ENCODE data around the gene MTCL1.

Gene MTCL1

GRCh38 chr18:8705238-8705960 is at the start of gene MTCL1:
Gene MTCL1 (plus strand): TSS chr18:8705556. CDS start chr18:8705661, 105 bp downstream.
- DNase-seq (ENCODE audit: low read depth in 2 of 2) = no peak

GRCh38 chr18:8656232-8656631 is 49.1 kb upstream of the MTCL1 start:
- no peak for DNase-seq (ENCODE audit: low read depth in 2 of 2)

GRCh38 chr18:8657050-8657820 is 48.1 kb upstream of the MTCL1 start:
- DNase-seq (ENCODE audit: low read depth in 2 of 2) = no peak

GRCh38 chr18:8657873-8658470 is 47.4 kb upstream of the MTCL1 start:
- no peak for DNase-seq (ENCODE audit: low read depth in 2 of 2)

- no peak for DNase-seq (ENCODE audit: low read depth in 2 of 2)
Measured at GRCh38 chr18:8658858-8659485, 46.4 kb upstream of the MTCL1 start.

GRCh38 chr18:8659609-8660242 is 45.6 kb upstream of the MTCL1 start:
- no peak for DNase-seq (ENCODE audit: low read depth in 2 of 2)

GRCh38 chr18:8660316-8660715 is 45.0 kb upstream of the MTCL1 start:
- no peak for DNase-seq (ENCODE audit: low read depth in 2 of 2)

GRCh38 chr18:8661754-8662559 is 43.4 kb upstream of the MTCL1 start:
- DNase-seq (ENCODE audit: low read depth in 2 of 2) = no peak

GRCh38 chr18:8662560-8663255 is 42.6 kb upstream of the MTCL1 start:
- DNase-seq (ENCODE audit: low read depth in 2 of 2) = no peak

GRCh38 chr18:8667846-8668245 is 37.5 kb upstream of the MTCL1 start:
- DNase-seq (ENCODE audit: low read depth in 2 of 2) = no peak

- DNase-seq (ENCODE audit: low read depth in 2 of 2) = no peak
Measured at GRCh38 chr18:8668381-8668780, 37.0 kb upstream of the MTCL1 start.

- DNase-seq (ENCODE audit: low read depth in 2 of 2) = no peak
Measured at GRCh38 chr18:8669571-8669970, 35.8 kb upstream of the MTCL1 start.

GRCh38 chr18:8673256-8674209 is 31.8 kb upstream of the MTCL1 start:
- no peak for DNase-seq (ENCODE audit: low read depth in 2 of 2)

GRCh38 chr18:8675057-8675456 is 30.3 kb upstream of the MTCL1 start:
- no peak for DNase-seq (ENCODE audit: low read depth in 2 of 2)

GRCh38 chr18:8681196-8681595 is 24.2 kb upstream of the MTCL1 start:
- DNase-seq (ENCODE audit: low read depth in 2 of 2) = no peak

- DNase-seq (ENCODE audit: low read depth in 2 of 2) = no peak
Measured at GRCh38 chr18:8684577-8684976, 20.8 kb upstream of the MTCL1 start.

GRCh38 chr18:8685141-8685913 is 20.0 kb upstream of the MTCL1 start:
- no peak for DNase-seq (ENCODE audit: low read depth in 2 of 2)

- no peak for DNase-seq (ENCODE audit: low read depth in 2 of 2)
Measured at GRCh38 chr18:8685914-8686216, 19.5 kb upstream of the MTCL1 start.

GRCh38 chr18:8686611-8687010 is 18.7 kb upstream of the MTCL1 start:
- DNase-seq (ENCODE audit: low read depth in 2 of 2) = no peak
